ENCODE measurements around the gene FOXL3. TPM values are rescaled to one million over a fixed set of nuclear protein-coding genes. Genes with fewer than 3 reads are reported as not detected.

The FOXL3 gene
- total and polyA plus RNA-seq, 8 donors: not detected

GRCh38 chr7:290554-291372 lies 793 bp downstream of the FOXL3 start:
- Histone ChIP-seq H3K36me3 (no peaks in the 10 kb centered on the region), H3K9me3 (no peaks in the 10 kb centered on the region), H3K27ac (no peak overlapping the region), H3K27me3 (peaks cover 21 to 98% (median 55%) of the 10 kb centered on the region in 3 donors), H3K4me3 (peak overlapping the region in 3 of 4 donors; percentile 19 to 39 (median 20)), H3K4me1 (peaks cover 14 to 27% (median 20%) of the 10 kb centered on the region in 4 donors)
- 7 to 15% (median 12%) methylated on average over 20 to 102 of the region's 102 CpGs for WGBS, 5 donors
- intact Hi-C loops (cut with DNase I; ENCODE audit: low total_unique reads): no loop called here
- TF ChIP-seq POLR2AphosphoS5 (IDR thresholded peaks at IDR 0.05): no peak
- TF ChIP-seq EP300 (IDR thresholded peaks at IDR 0.05): no peak
- TF ChIP-seq CTCF (IDR thresholded peaks at IDR 0.05): no peak
- no peak for TF ChIP-seq POLR2A (IDR thresholded peaks at IDR 0.05)
- no peak for DNase-seq

GRCh38 chr7:291373-292092 lies 1.6 kb downstream of the FOXL3 start:
- no peak for DNase-seq
- no peak for TF ChIP-seq POLR2AphosphoS5 (IDR thresholded peaks at IDR 0.05)
- TF ChIP-seq POLR2A (IDR thresholded peaks at IDR 0.05): no peak
- TF ChIP-seq CTCF (IDR thresholded peaks at IDR 0.05): no peak
- TF ChIP-seq EP300 (IDR thresholded peaks at IDR 0.05): no peak
- no peaks in the 10 kb centered on the region for H3K9me3 ChIP-seq
- peaks cover 14 to 27% (median 20%) of the 10 kb centered on the region in 4 donors for H3K4me1 ChIP-seq
- WGBS, 5 donors: 52 to 66% (median 56%) methylated on average over 19 to 21 of the region's 21 CpGs
- peaks cover 21 to 98% (median 52%) of the 10 kb centered on the region in 3 donors for H3K27me3 ChIP-seq
- intact Hi-C loops (cut with DNase I; ENCODE audit: low total_unique reads): no loop called here
- H3K36me3 ChIP-seq: no peaks in the 10 kb centered on the region
- H3K4me3 ChIP-seq: no peak overlapping the region
- H3K27ac ChIP-seq: no peak overlapping the region

- no peak for DNase-seq
- H3K36me3 ChIP-seq: no peaks in the 10 kb centered on the region
- WGBS, 5 donors: 78 to 84% (median 80%) methylated on average over 7 of the region's 7 CpGs
- H3K4me3 ChIP-seq: no peak overlapping the region
- H3K27me3 ChIP-seq: peaks cover 21 to 95% (median 52%) of the 10 kb centered on the region in 3 donors
- TF ChIP-seq CTCF (IDR thresholded peaks at IDR 0.05) (no peak), POLR2AphosphoS5 (IDR thresholded peaks at IDR 0.05) (no peak), EP300 (IDR thresholded peaks at IDR 0.05) (no peak), POLR2A (IDR thresholded peaks at IDR 0.05) (no peak)
- no peaks in the 10 kb centered on the region for H3K9me3 ChIP-seq
- intact Hi-C loops (cut with DNase I; ENCODE audit: low total_unique reads): no loop called here
- peaks cover 14 to 27% (median 20%) of the 10 kb centered on the region in 4 donors for H3K4me1 ChIP-seq
- no peak overlapping the region for H3K27ac ChIP-seq
Observed at GRCh38 chr7:292226-292625, 2.3 kb downstream of the FOXL3 start.

- Histone ChIP-seq H3K36me3 (no peaks in the 10 kb centered on the region), H3K4me1 (peaks cover 14 to 27% (median 20%) of the 10 kb centered on the region in 4 donors), H3K27ac (no peak overlapping the region), H3K4me3 (no peak overlapping the region), H3K9me3 (no peaks in the 10 kb centered on the region), H3K27me3 (peaks cover 21 to 93% (median 52%) of the 10 kb centered on the region in 3 donors)
- intact Hi-C loops (cut with DNase I; ENCODE audit: low total_unique reads): no loop called here
- no peak for TF ChIP-seq POLR2AphosphoS5 (IDR thresholded peaks at IDR 0.05)
- TF ChIP-seq EP300 (IDR thresholded peaks at IDR 0.05): no peak
- TF ChIP-seq CTCF (IDR thresholded peaks at IDR 0.05): no peak
- TF ChIP-seq POLR2A (IDR thresholded peaks at IDR 0.05): no peak
- no peak for DNase-seq
- WGBS, 5 donors: 80 to 89% (median 85%) methylated on average over 15 of the region's 15 CpGs
Observed at GRCh38 chr7:292826-293225, 2.9 kb downstream of the FOXL3 start.
